Epithelial cell of umbilical artery (primary cell): Measurements from ENCODE around the gene GRAMD4. TPM values are rescaled to one million over a fixed set of nuclear protein-coding genes. Genes with fewer than 3 reads are reported as not detected.

Experiments used
- total RNA-seq: library from RNA; depleted of rRNA; stranded (reverse); fragments of >200 nt; gene quantifications from 2 replicates; pipeline ENCODE4 v1.2.3, GENCODE V29; 2014

GRAMD4 gene, protein sequence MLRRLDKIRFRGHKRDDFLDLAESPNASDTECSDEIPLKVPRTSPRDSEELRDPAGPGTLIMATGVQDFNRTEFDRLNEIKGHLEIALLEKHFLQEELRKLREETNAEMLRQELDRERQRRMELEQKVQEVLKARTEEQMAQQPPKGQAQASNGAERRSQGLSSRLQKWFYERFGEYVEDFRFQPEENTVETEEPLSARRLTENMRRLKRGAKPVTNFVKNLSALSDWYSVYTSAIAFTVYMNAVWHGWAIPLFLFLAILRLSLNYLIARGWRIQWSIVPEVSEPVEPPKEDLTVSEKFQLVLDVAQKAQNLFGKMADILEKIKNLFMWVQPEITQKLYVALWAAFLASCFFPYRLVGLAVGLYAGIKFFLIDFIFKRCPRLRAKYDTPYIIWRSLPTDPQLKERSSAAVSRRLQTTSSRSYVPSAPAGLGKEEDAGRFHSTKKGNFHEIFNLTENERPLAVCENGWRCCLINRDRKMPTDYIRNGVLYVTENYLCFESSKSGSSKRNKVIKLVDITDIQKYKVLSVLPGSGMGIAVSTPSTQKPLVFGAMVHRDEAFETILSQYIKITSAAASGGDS
- 16.6 and 25.5 TPM in 2 replicates for total RNA-seq

DNA sequence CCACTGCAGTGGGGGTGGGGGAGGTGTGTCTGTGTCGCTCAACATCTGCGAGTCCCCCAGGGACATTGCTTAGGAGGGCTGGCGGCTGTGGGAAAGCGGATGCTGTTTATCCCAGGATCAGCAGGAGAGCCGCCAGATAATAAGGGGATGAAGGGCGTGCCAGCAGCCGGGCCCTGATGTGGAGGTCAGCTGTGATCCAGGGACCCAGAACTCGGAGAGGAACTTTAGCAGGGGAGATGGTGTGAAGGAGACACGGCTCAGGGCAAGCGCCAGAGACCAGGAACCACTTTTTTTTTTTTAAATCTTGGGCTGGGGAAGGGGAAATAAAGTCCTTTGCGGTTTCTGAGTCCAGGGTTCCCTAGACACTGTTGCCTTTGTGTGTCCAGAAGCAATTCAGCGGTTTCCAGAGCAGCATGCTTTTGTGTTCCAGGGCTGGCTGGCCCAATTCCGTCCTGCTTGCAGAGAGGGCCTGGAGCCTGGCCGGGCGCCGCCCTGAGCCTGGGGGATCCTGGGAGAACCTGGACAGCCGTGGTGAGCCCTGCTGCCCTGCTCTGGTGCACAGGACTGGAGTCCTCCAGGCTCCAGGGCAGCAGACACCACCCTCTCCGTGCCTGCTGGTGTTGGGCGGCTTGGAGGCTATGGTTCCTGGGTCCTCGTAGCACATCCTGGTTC is at the start of gene GRAMD4:
Gene GRAMD4 (plus strand): TSS at position 557 of the 672 bp plus-strand sequence. CDS start 6,414 bp downstream, outside the sequence.

Other genes starting within 250 kb of the GRAMD4 start
- gene CELSR1, start 82.8 kb upstream of the GRAMD4 start, total RNA-seq, result 0.15 and 0.32 TPM in 2 replicates
- gene CERK, start 117.9 kb downstream of the GRAMD4 start, total RNA-seq, result 47.4 and 136 TPM in 2 replicates
- 16.6 and 17.5 TPM in 2 replicates for gene TBC1D22A, start 142.3 kb downstream of the GRAMD4 start, total RNA-seq